NT2/D1 (cell line): ENCODE results near the gene ARHGAP24.

Experiments used
- SUZ12 ChIP-seq: IDR thresholded peaks from 2 replicates; pipeline ENCODE4 v1.6.1; 2011; ENCODE audit not compliant: insufficient read length, insufficient read depth; ENCODE audit errors: extremely low read depth
- YY1 ChIP-seq: IDR thresholded peaks from 2 replicates; pipeline ENCODE4 v1.6.1; 2011; ENCODE audit not compliant: insufficient read length, insufficient read depth
- ZNF274 ChIP-seq: IDR thresholded peaks from 2 replicates; pipeline ENCODE4 v1.6.1; 2011; ENCODE audit warnings: mild to moderate bottlenecking, low read depth, low read length

GRCh38 chr4:85831647-85832046 lies 356.7 kb downstream of the ARHGAP24 start:
- TF ChIP-seq ZNF274, result no peak
- no peak for TF ChIP-seq YY1
- TF ChIP-seq SUZ12, result no peak
